Ovary (tissue), 3 donors: Measurements from ENCODE around the gene ZSCAN18.

Experiments
- EP300 ChIP-seq: sonication (generic); formaldehyde crosslinking; IDR thresholded peaks from one replicate; pipeline ENCODE4 v1.6.1; 2017; ENCODE audit warnings: antibody characterized with exemption
- POLR2A ChIP-seq: fragments of 450-650 bp; IDR thresholded peaks from one replicate; pipeline ENCODE4 v1.6.1; 2017; ENCODE audit warnings: antibody characterized with exemption, mild to moderate bottlenecking, moderate library complexity
- TF ChIP-seq, protein P1 (sequence below), 3 donors: fragments of 450-650 bp in 2 of 3; fragments of 200-600 bp in 1 of 3; IDR thresholded peaks; one replicate each; pipeline versions ENCODE4 v1.5.1 to v1.8.0; 2016 to 2022; ENCODE audit warnings: antibody characterized with exemption in 3 of 3, mild to moderate bottlenecking in 1 of 3
- donor health status: DM: no; HTN: no; CAD: no.

DNA sequence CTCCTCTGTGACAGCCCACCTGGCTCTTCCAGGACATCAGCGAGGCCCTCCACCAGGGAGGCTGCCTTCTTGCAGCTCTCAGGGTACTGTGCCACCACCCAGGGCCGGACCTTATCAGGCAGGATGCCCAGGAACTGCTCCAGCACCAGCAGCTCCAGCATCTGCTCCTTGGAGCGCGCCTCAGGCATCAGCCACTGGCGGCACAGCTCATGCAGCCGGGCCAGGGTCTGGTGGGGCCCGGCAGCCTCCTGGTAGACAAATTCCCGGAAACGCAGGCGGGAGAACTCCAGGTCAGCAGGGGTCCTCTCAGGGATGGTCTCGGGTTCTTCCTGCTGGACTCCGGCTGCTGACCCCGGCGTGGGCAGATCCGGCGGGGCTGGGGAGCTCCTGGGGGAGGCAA lies 8.2 kb downstream of the ZSCAN18 start:
- TF ChIP-seq, protein P1, sequence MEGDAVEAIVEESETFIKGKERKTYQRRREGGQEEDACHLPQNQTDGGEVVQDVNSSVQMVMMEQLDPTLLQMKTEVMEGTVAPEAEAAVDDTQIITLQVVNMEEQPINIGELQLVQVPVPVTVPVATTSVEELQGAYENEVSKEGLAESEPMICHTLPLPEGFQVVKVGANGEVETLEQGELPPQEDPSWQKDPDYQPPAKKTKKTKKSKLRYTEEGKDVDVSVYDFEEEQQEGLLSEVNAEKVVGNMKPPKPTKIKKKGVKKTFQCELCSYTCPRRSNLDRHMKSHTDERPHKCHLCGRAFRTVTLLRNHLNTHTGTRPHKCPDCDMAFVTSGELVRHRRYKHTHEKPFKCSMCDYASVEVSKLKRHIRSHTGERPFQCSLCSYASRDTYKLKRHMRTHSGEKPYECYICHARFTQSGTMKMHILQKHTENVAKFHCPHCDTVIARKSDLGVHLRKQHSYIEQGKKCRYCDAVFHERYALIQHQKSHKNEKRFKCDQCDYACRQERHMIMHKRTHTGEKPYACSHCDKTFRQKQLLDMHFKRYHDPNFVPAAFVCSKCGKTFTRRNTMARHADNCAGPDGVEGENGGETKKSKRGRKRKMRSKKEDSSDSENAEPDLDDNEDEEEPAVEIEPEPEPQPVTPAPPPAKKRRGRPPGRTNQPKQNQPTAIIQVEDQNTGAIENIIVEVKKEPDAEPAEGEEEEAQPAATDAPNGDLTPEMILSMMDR (IDR thresholded peaks at IDR 0.05), result no peak
- TF ChIP-seq POLR2A, result no peak
- no peak for TF ChIP-seq EP300
